Keratinocyte (primary cell): ENCODE measurements around the gene ELF2. TPM values are rescaled to one million over a fixed set of nuclear protein-coding genes. Genes with fewer than 3 reads are reported as not detected.

Source experiments
- DNase-seq: peaks from one replicate; pipeline ENCODE4 v3.0.0-alpha.2; 2011; ENCODE audit warnings: low read depth, missing footprints, low spot score
- FAIRE-seq: peaks from 2 replicates; lab custom pipeline; 2011; peaks lifted over from hg19 to GRCh38; lab: Jason Lieb, UNC
- H2AFZ ChIP-seq: 2 replicates; pipeline ENCODE4 v1.6.0; 2012; ENCODE audit warnings: low read length, control low read depth, inconsistent platforms; ENCODE audit not compliant: control insufficient read depth
- H3K27ac ChIP-seq: 2 replicates; pipeline ENCODE4 v1.5.1; 2011; ENCODE audit warnings: low read length; ENCODE audit not compliant: control insufficient read depth, insufficient read depth
- H3K27me3 ChIP-seq: 3 replicates; pipeline ENCODE4 v1.6.0; 2011; ENCODE audit warnings: low read length; ENCODE audit not compliant: control insufficient read depth, insufficient read depth; ENCODE audit errors: extremely low read depth
- H3K36me3 ChIP-seq, 2 experiments: 2 replicates in 1 of 2; 3 replicates in 1 of 2; pipeline ENCODE4 v1.5.1; 2011; ENCODE audit warnings: low read length in 2 of 2, mild to moderate bottlenecking in 1 of 2; ENCODE audit not compliant: control insufficient read depth in 2 of 2, insufficient read depth in 2 of 2; ENCODE audit errors: extremely low read depth in 1 of 2
- H3K4me1 ChIP-seq: 3 replicates; pipeline ENCODE4 v1.5.1; 2011; ENCODE audit warnings: low read length; ENCODE audit not compliant: control insufficient read depth, insufficient read depth; ENCODE audit errors: extremely low read depth
- H3K4me2 ChIP-seq: 3 replicates; pipeline ENCODE4 v1.6.0; 2011; ENCODE audit warnings: low read depth, low read length; ENCODE audit not compliant: control insufficient read depth, insufficient read depth; ENCODE audit errors: extremely low read depth
- H3K4me3 ChIP-seq, 3 experiments: fragments of 200-600 bp in 1 of 3; sonication (generic) in 1 of 3; 2 replicates in 2 of 3; 3 replicates in 1 of 3; pipeline ENCODE4 v1.5.1; 2011 to 2016; ENCODE audit warnings: low read length in 3 of 3, mild to moderate bottlenecking in 3 of 3, control low read depth in 2 of 3, inconsistent platforms in 1 of 3, low read depth in 1 of 3, mixed read lengths in 1 of 3, mixed run types in 1 of 3, moderate library complexity in 1 of 3; ENCODE audit not compliant: control insufficient read depth in 2 of 3, insufficient read depth in 2 of 3; ENCODE audit errors: extremely low read depth in 1 of 3
- H3K79me2 ChIP-seq: 2 replicates; pipeline ENCODE4 v1.6.0; 2012; ENCODE audit warnings: low read length; ENCODE audit not compliant: control insufficient read depth, insufficient read depth
- H3K9ac ChIP-seq: 3 replicates; pipeline ENCODE4 v1.6.0; 2011; ENCODE audit warnings: low read length; ENCODE audit not compliant: control insufficient read depth, insufficient read depth; ENCODE audit errors: extremely low read depth
- H3K9me1 ChIP-seq: 3 replicates; pipeline ENCODE4 v1.6.0; 2011; ENCODE audit warnings: low read length; ENCODE audit not compliant: control insufficient read depth, insufficient read depth; ENCODE audit errors: extremely low read depth
- H3K9me3 ChIP-seq: 2 replicates; pipeline ENCODE4 v1.5.1; 2012; ENCODE audit warnings: low read depth, low read length; ENCODE audit not compliant: control insufficient read depth
- H4K20me1 ChIP-seq: 3 replicates; pipeline ENCODE4 v1.6.0; 2011; ENCODE audit warnings: low read length; ENCODE audit not compliant: control insufficient read depth, insufficient read depth; ENCODE audit errors: extremely low read depth
- CTCF ChIP-seq, 3 experiments: IDR thresholded peaks in 1 of 3; conservative IDR thresholded peaks in 1 of 3; optimal IDR thresholded peaks in 1 of 3; 2 replicates in 2 of 3; 3 replicates in 1 of 3; pipeline versions ENCODE3 to v1.5.1; 2011; ENCODE audit warnings: low read length in 3 of 3, mild to moderate bottlenecking in 3 of 3, moderate library complexity in 2 of 3, control low read depth in 1 of 3, inconsistent platforms in 1 of 3; ENCODE audit not compliant: insufficient read depth in 2 of 3; ENCODE audit errors: extremely low read depth in 1 of 3
- EZH2 ChIP-seq: IDR thresholded peaks from one replicate; pipeline ENCODE4 v1.6.1; 2012; ENCODE audit warnings: inconsistent platforms, mild to moderate bottlenecking, low read length, moderate library complexity
- dilution Hi-C: fragments of 300-500 bp; cut with MboI; formaldehyde crosslinking; loops from one replicate; pipeline ENCODE4 v1.7.0; 2020; ENCODE audit warnings: low sequenced_read_pairs; ENCODE audit not compliant: extremely low pct_ligation_motif_present
- polyA plus RNA-seq, 5 experiments: library from polyadenylated mRNA; depleted of rRNA in 3 of 5; stranded (reverse) in 3 of 5; stranded (forward) in 1 of 5; unstranded in 1 of 5; fragments of >200 nt; gene quantifications; 1 replicate in 1 of 5; 2 replicates in 3 of 5; 3 replicates in 1 of 5; pipeline versions ENCODE4 v1.2.1 to v1.2.3, GENCODE V29; 2011 to 2012; ENCODE audit warnings: missing spikeins in 2 of 5, low read depth in 1 of 5, low replicate concordance in 1 of 5

The ELF2 gene
- polyA plus RNA-seq, 1 donor (not counting 4 experiments of a cell fraction or from before 2014, with no cell fraction given), result 19.6 TPM

GRCh38 chr4:139050446-139050845 is 126.6 kb downstream of the ELF2 start:
- Histone ChIP-seq H3K27ac (no peak overlapping the region), H3K9ac (no peak overlapping the region), H3K4me2 (no peak overlapping the region), H3K9me1 (no peaks in the 10 kb centered on the region), H4K20me1 (no peaks in the 10 kb centered on the region), H3K27me3 (no peaks in the 10 kb centered on the region), H2AFZ (no peak overlapping the region), H3K4me3 (no peak overlapping the region), H3K9me3 (no peaks in the 10 kb centered on the region), H3K79me2 (peaks cover 7% of the 10 kb centered on the region), H3K4me1 (peaks cover 7% of the 10 kb centered on the region), H3K36me3 (peaks cover 5 to 6% of the 10 kb centered on the region in 2 experiments)
- dilution Hi-C loops, result no loop called here
- FAIRE-seq (no peak), DNase-seq (no peak)
- TF ChIP-seq CTCF (optimal IDR thresholded peaks at IDR 0.05 in 1 of 3, IDR thresholded peaks at IDR 0.05 in 1 of 3, conservative IDR thresholded peaks at IDR 0.05 in 1 of 3; ENCODE audit: extremely low read depth in 1 of 3, insufficient read depth in 2 of 3, low read length in 3 of 3), result no peak
- TF ChIP-seq EZH2, result no peak

GRCh38 chr4:139048026-139048425 is 129.0 kb downstream of the ELF2 start:
- no peak for DNase-seq
- peaks cover 20% of the 10 kb centered on the region for H3K79me2 ChIP-seq
- no peak overlapping the region for H3K27ac ChIP-seq
- no peaks in the 10 kb centered on the region for H3K4me1 ChIP-seq
- H3K27me3 ChIP-seq, result no peaks in the 10 kb centered on the region
- H3K9ac ChIP-seq, result no peak overlapping the region
- H3K36me3 ChIP-seq, result peaks cover 11 to 16% of the 10 kb centered on the region in 2 experiments
- H2AFZ ChIP-seq, result no peak overlapping the region
- no peak for FAIRE-seq
- H4K20me1 ChIP-seq, result peaks cover 8% of the 10 kb centered on the region
- no peaks in the 10 kb centered on the region for H3K9me3 ChIP-seq
- no peak overlapping the region for H3K4me3 ChIP-seq
- no peak overlapping the region for H3K4me2 ChIP-seq
- TF ChIP-seq EZH2, result no peak
- no peak for TF ChIP-seq CTCF (optimal IDR thresholded peaks at IDR 0.05 in 1 of 3, IDR thresholded peaks at IDR 0.05 in 1 of 3, conservative IDR thresholded peaks at IDR 0.05 in 1 of 3; ENCODE audit: extremely low read depth in 1 of 3, insufficient read depth in 2 of 3, low read length in 3 of 3)
- dilution Hi-C loops, result no loop called here
- no peaks in the 10 kb centered on the region for H3K9me1 ChIP-seq
